Chondrocyte (in vitro differentiated cells): ENCODE results near the gene PLCG2. TPM values are rescaled to one million over a fixed set of nuclear protein-coding genes. Genes with fewer than 3 reads are reported as not detected.

ENCODE experiments used
- DNase-seq: peaks from one replicate; pipeline ENCODE4 v3.0.0; 2021; ENCODE audit warnings: mixed read lengths, low spot score
- H3K27ac Mint-ChIP-seq: one replicate; pipeline ENCODE4 v1.8.0; 2021; ENCODE audit warnings: mild to moderate bottlenecking, moderate library complexity, mixed read lengths; ENCODE audit not compliant: unreplicated experiment
- H3K27me3 Mint-ChIP-seq: 2 replicates; pipeline ENCODE4 v1.8.0; 2021; ENCODE audit warnings: low read depth, mixed read lengths
- H3K36me3 Mint-ChIP-seq: 2 replicates; pipeline ENCODE4 v1.8.0; 2021; ENCODE audit warnings: low read depth, mixed read lengths
- H3K4me1 Mint-ChIP-seq: 2 replicates; pipeline ENCODE4 v1.8.0; 2021; ENCODE audit warnings: low read depth, mild to moderate bottlenecking, mixed read lengths
- H3K4me3 Mint-ChIP-seq: one replicate; pipeline ENCODE4 v1.8.0; 2021; ENCODE audit warnings: mild to moderate bottlenecking, moderate library complexity, mixed read lengths; ENCODE audit not compliant: unreplicated experiment
- H3K9me3 Mint-ChIP-seq: 2 replicates; pipeline ENCODE4 v1.8.0; 2021; ENCODE audit warnings: low read depth, mixed read lengths
- CTCF ChIP-seq: fragments of 200-600 bp; sonication (generic); IDR thresholded peaks from 2 replicates; pipeline ENCODE4 v1.5.0; 2021; ENCODE audit warnings: antibody characterized with exemption, mild to moderate bottlenecking, moderate library complexity
- total RNA-seq: library from RNA; stranded (reverse); gene quantifications from 3 replicates; pipeline ENCODE4 v1.2.1, GENCODE V29; 2021

Gene PLCG2
- total RNA-seq, 1 donor from 2014 or later, result 1.1 TPM

GRCh38 chr16:81807767-81808358 lies 28.8 kb downstream of the PLCG2 start:
- no peak for DNase-seq
- no peaks in the 10 kb centered on the region for H3K36me3 Mint-ChIP-seq
- H3K4me3 Mint-ChIP-seq, result no peak overlapping the region
- no peak for TF ChIP-seq CTCF
- H3K9me3 Mint-ChIP-seq, result peaks cover 3% of the 10 kb centered on the region
- no peak overlapping the region for H3K27ac Mint-ChIP-seq
- no peaks in the 10 kb centered on the region for H3K4me1 Mint-ChIP-seq
- H3K27me3 Mint-ChIP-seq, result peaks cover 18% of the 10 kb centered on the region

- peaks cover 8% of the 10 kb centered on the region for H3K9me3 Mint-ChIP-seq
- no peak for DNase-seq
- TF ChIP-seq CTCF, result no peak
- H3K27me3 Mint-ChIP-seq, result peaks cover 29% of the 10 kb centered on the region
- no peaks in the 10 kb centered on the region for H3K36me3 Mint-ChIP-seq
- no peak overlapping the region for H3K27ac Mint-ChIP-seq
- H3K4me3 Mint-ChIP-seq, result no peak overlapping the region
- no peaks in the 10 kb centered on the region for H3K4me1 Mint-ChIP-seq
Measured at GRCh38 chr16:81808933-81809480, 29.9 kb downstream of the PLCG2 start.

DNA sequence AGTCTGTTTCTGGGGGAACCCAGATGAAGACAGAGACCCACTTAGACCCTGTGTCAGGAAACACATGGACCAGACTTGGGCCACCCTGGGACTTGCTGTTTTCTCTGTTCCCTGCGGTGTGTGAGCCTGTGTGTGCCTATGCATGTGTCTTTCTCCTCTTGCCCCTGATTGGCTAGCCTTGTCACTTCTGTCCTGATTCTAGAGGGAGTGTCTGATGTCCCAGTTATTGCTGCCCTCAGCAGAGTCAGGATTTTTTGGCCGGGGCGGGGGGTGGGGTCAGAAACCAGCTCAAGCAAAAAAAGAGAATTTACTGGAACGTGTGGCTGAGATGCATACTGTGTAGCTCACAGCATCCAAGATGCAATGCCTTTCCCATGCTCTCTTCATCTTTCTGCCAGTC lies 30.5 kb downstream of the PLCG2 start:
- H3K27me3 Mint-ChIP-seq, result peaks cover 32% of the 10 kb centered on the region
- H3K4me3 Mint-ChIP-seq, result no peak overlapping the region
- H3K9me3 Mint-ChIP-seq, result peaks cover 8% of the 10 kb centered on the region
- no peaks in the 10 kb centered on the region for H3K4me1 Mint-ChIP-seq
- no peak overlapping the region for H3K27ac Mint-ChIP-seq
- no peak for DNase-seq
- no peak for TF ChIP-seq CTCF
- H3K36me3 Mint-ChIP-seq, result no peaks in the 10 kb centered on the region

DNA sequence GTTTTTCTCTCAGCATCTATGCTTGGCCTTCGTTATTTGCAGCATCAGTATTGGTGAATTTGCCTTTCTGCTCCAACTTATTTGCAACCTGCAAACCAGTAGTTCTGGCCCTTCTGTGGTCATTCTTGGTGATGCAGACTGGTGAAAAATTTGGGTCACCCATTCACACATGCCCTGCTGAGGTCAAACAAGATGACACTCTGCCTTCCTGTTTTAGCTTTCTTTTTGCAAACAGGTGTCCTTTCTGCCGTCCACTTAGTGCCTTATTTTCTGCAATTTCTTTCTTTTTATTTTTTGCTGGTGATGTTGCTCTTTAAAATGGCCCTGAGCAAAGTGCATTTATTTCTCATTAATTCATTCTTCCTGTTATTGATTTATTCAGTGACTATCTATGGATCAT lies 31.3 kb downstream of the PLCG2 start:
- TF ChIP-seq CTCF, result no peak
- Mint-ChIP-seq H3K4me1 (no peaks in the 10 kb centered on the region), H3K36me3 (no peaks in the 10 kb centered on the region), H3K4me3 (no peak overlapping the region), H3K27ac (no peak overlapping the region), H3K27me3 (peaks cover 34% of the 10 kb centered on the region), H3K9me3 (peaks cover 8% of the 10 kb centered on the region)
- no peak for DNase-seq

DNA sequence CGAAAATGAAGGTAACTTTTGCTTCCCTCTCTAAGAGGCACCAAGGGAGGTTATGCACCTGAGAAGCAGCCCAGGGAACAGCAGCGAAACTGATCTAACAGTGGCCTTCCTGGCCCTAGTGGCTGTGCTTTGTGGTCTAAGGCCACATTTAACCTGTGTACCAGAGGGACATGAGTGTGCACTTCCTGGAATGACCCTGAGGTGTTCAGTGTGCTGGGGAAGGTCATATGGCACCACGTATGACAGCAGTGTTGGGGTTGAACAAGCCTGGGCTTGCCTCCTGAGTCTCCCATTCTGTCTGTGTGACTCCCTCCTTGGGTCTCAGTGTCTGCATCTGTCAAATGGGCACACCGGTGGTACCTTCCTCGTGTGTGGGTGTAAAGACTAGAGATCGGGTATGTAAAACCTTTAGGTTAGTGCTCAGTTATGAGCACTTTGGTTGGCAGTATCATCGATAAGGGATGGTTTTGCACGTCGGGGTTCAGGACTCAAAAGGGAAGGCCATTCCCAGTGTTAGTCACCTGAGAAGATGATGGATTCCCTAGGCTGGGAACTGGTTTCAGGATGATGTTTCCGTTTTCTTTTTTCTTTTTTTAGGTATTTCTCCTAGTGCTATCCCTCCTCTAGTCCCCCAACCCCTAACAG lies 31.9 kb downstream of the PLCG2 start:
- H3K9me3 Mint-ChIP-seq, result peaks cover 8% of the 10 kb centered on the region
- H3K36me3 Mint-ChIP-seq, result no peaks in the 10 kb centered on the region
- H3K4me1 Mint-ChIP-seq, result no peaks in the 10 kb centered on the region
- H3K4me3 Mint-ChIP-seq, result no peak overlapping the region
- no peak for DNase-seq
- H3K27ac Mint-ChIP-seq, result no peak overlapping the region
- TF ChIP-seq CTCF, result no peak
- H3K27me3 Mint-ChIP-seq, result peaks cover 34% of the 10 kb centered on the region
